Left lung (tissue), 10 donors: Measurements from ENCODE around the gene STIM1. TPM values are rescaled to one million over a fixed set of nuclear protein-coding genes. Genes with fewer than 3 reads are reported as not detected.

Experiments used
- ATAC-seq: fragments of 200-7000 bp; cut with Tn5 transposase; one replicate; pipeline ENCODE4 v1.9.1; 2020; ENCODE audit warnings: moderate library complexity
- DNase-seq, 4 donors: peaks; one replicate each; pipeline ENCODE4 v3.0.0-alpha.2; 2013 to 2020
- H3K27ac ChIP-seq, 2 donors: fragments of 200-600 bp; sonication (generic) in 1 of 2; one replicate each; pipeline versions ENCODE4 v1.5.0 to v1.8.0; 2020 to 2021
- H3K27me3 ChIP-seq, 2 donors: fragments of 200-600 bp; sonication (generic) in 1 of 2; one replicate each; pipeline versions ENCODE4 v1.5.0 to v1.8.0; 2020 to 2021
- H3K36me3 ChIP-seq, 2 donors: fragments of 200-600 bp; sonication (generic) in 1 of 2; one replicate each; pipeline versions ENCODE4 v1.5.0 to v1.8.0; 2020 to 2021
- H3K4me1 ChIP-seq, 2 donors: fragments of 200-600 bp; one replicate each; pipeline ENCODE4 v1.8.0; 2021
- H3K4me3 ChIP-seq, 2 donors: fragments of 200-600 bp; sonication (generic) in 1 of 2; one replicate each; pipeline versions ENCODE4 v1.5.0 to v1.8.0; 2020 to 2021; ENCODE audit warnings: mild to moderate bottlenecking in 1 of 2
- H3K9me3 ChIP-seq, 2 donors: fragments of 200-600 bp; sonication (generic) in 1 of 2; one replicate each; pipeline versions ENCODE4 v1.5.0 to v1.8.0; 2020 to 2021
- CTCF ChIP-seq, 2 donors: fragments of 200-600 bp; sonication (generic) in 1 of 2; IDR thresholded peaks; one replicate each; pipeline versions ENCODE4 v1.5.0 to v1.8.0; 2021; ENCODE audit warnings: antibody characterized with exemption in 2 of 2
- intact Hi-C, 2 donors: fragments of 100-400 bp; cut with DNase I; formaldehyde crosslinking; loops; one replicate each; pipeline versions ENCODE4 v1.11.2 to v1.14.2; 2022
- polyA plus RNA-seq, 6 donors: library from polyadenylated mRNA; unstranded; fragments of 120-200 nt; gene quantifications; one replicate each; pipeline ENCODE4 v1.2.1, GENCODE V29; 2013; ENCODE audit not compliant: insufficient read length in 6 of 6
- total RNA-seq, 2 donors: library from RNA; stranded (reverse); fragmentation: NEBNext Ultra II Directional; extraction: Animal tissue kit (Norgen Biotek cat#: 25700); gene quantifications; one replicate each; pipeline ENCODE4 v1.2.1, GENCODE V29; 2021
- donor health status: DM: no; HTN: yes; CAD: no.
- donor health status: DM: no; HTN: no; CAD: no.

STIM1 gene
- total and polyA plus RNA-seq, 8 donors, result 38.9 to 56.0 (median 49.8) TPM

GRCh38 chr11:3838504-3838903 lies 17.0 kb upstream of the STIM1 start:
- ATAC-seq (no peak), DNase-seq (no peak)
- H3K27ac ChIP-seq, result peak overlapping the region; percentile 48 to 99
- H3K36me3 ChIP-seq, result peaks cover 0 to 12% of the 10 kb centered on the region in 2 donors
- peak overlapping the region in 1 of 2 donors; percentile 88 for H3K4me3 ChIP-seq
- TF ChIP-seq CTCF (IDR thresholded peaks at IDR 0.05), result no peak
- no peaks in the 10 kb centered on the region for H3K27me3 ChIP-seq
- H3K9me3 ChIP-seq, result no peaks in the 10 kb centered on the region
- intact Hi-C loops, result no loop called here
- H3K4me1 ChIP-seq, result peaks cover 39 to 72% of the 10 kb centered on the region in 2 donors

- Histone ChIP-seq H3K4me1 (peaks cover 35 to 55% of the 10 kb centered on the region in 2 donors), H3K4me3 (peak overlapping the region; percentile 88 to 93), H3K9me3 (no peaks in the 10 kb centered on the region), H3K27ac (peak overlapping the region; percentile 97 to 99), H3K27me3 (no peaks in the 10 kb centered on the region), H3K36me3 (no peaks in the 10 kb centered on the region)
- intact Hi-C loops, result no loop called here
- TF ChIP-seq CTCF (IDR thresholded peaks at IDR 0.05), result no peak
- DNase-seq (peak in 2 of 4 donors; percentile 54 to 78), ATAC-seq (peak; percentile 23)
Observed at GRCh38 chr11:3840004-3840869, 15.2 kb upstream of the STIM1 start.

- peak within 1 kb of the TSS; percentile 88 to 93 for H3K4me3 ChIP-seq
- ATAC-seq (peak; percentile 85), DNase-seq (peak; percentile 68 to 97 (median 86))
- no peaks in the 10 kb centered on the region for H3K9me3 ChIP-seq
- H3K27ac ChIP-seq, result peak within 1 kb of the TSS; percentile 97 to 99
- peaks cover 30 to 48% of the 10 kb centered on the region in 2 donors for H3K4me1 ChIP-seq
- no peaks in the 10 kb centered on the region for H3K36me3 ChIP-seq
- no peak for TF ChIP-seq CTCF (IDR thresholded peaks at IDR 0.05)
- intact Hi-C loops, result no loop called here
- H3K27me3 ChIP-seq, result no peaks in the 10 kb centered on the region
Observed at GRCh38 chr11:3840870-3841425, 14.5 kb upstream of the STIM1 start, which contains the start of gene RHOG. TSS of gene RHOG (minus strand) at chr11:3840959. CDS start at chr11:3828138, 12,821 bp downstream.

- H3K4me3 ChIP-seq, result peak overlapping the region; percentile 88 to 93
- TF ChIP-seq CTCF (IDR thresholded peaks at IDR 0.05), result peak; percentile 73 to 83
Observed at GRCh38 chr11:3841426-3842350, 13.8 kb upstream of the STIM1 start.

More at GRCh38 chr11:3841426-3842350, 13.8 kb upstream of the STIM1 start:
- DNase-seq (peak; percentile 78 to 97 (median 88)), ATAC-seq (peak; percentile 80)
- intact Hi-C loops, result no loop called here
- H3K27me3 ChIP-seq, result no peaks in the 10 kb centered on the region
- no peaks in the 10 kb centered on the region for H3K9me3 ChIP-seq
- H3K36me3 ChIP-seq, result no peaks in the 10 kb centered on the region
- peak overlapping the region; percentile 97 to 99 for H3K27ac ChIP-seq
- peaks cover 28 to 41% of the 10 kb centered on the region in 2 donors for H3K4me1 ChIP-seq
